DND-41 (cell line): ENCODE measurements around the gene HIBCH.

Experiments used
- ATAC-seq: fragments of 200-7000 bp; cut with Tn5 transposase; 3 replicates; pipeline ENCODE4 v1.9.1; 2021; ENCODE audit warnings: low read depth; ENCODE audit not compliant: insufficient read depth
- DNase-seq: peaks from one replicate; pipeline ENCODE4 v3.0.0-alpha.2; 2020
- H2AFZ ChIP-seq: 2 replicates; pipeline ENCODE4 v1.6.0; 2012; ENCODE audit warnings: low read depth, low read length
- H3K27ac ChIP-seq: 2 replicates; pipeline ENCODE4 v1.5.1; 2012; ENCODE audit warnings: low read length, inconsistent platforms
- H3K27me3 ChIP-seq: fragments of 200-600 bp; sonication (generic); 2 replicates; pipeline ENCODE4 v1.6.0; 2012; ENCODE audit warnings: low read length, mild to moderate bottlenecking, inconsistent platforms; ENCODE audit not compliant: insufficient read depth, poor library complexity
- H3K36me3 ChIP-seq: 2 replicates; pipeline ENCODE4 v1.5.1; 2012; ENCODE audit warnings: low read length, inconsistent platforms; ENCODE audit not compliant: insufficient read depth
- H3K4me1 ChIP-seq: 2 replicates; pipeline ENCODE4 v1.5.1; 2012; ENCODE audit warnings: mild to moderate bottlenecking, low read length; ENCODE audit not compliant: insufficient read depth
- H3K4me2 ChIP-seq: 2 replicates; pipeline ENCODE4 v1.6.0; 2012; ENCODE audit warnings: mild to moderate bottlenecking, moderate library complexity, low read length, inconsistent platforms; ENCODE audit not compliant: insufficient read depth
- H3K4me3 ChIP-seq, 2 experiments: fragments of 200-600 bp in 1 of 2; shearing (Covaris generic) in 1 of 2; 2 replicates each; pipeline ENCODE4 v1.5.1; 2012 to 2016; ENCODE audit warnings: inconsistent platforms in 2 of 2, low read length in 2 of 2, mild to moderate bottlenecking in 2 of 2, low read depth in 1 of 2, moderate library complexity in 1 of 2
- H3K79me2 ChIP-seq: 2 replicates; pipeline ENCODE4 v1.6.0; 2012; ENCODE audit warnings: low read length, inconsistent platforms; ENCODE audit not compliant: insufficient read depth
- H3K9ac ChIP-seq: 2 replicates; pipeline ENCODE4 v1.6.0; 2012; ENCODE audit warnings: low read depth, mild to moderate bottlenecking, inconsistent platforms, low read length, moderate library complexity
- H3K9me3 ChIP-seq: 2 replicates; pipeline ENCODE4 v1.5.1; 2012; ENCODE audit warnings: low read length, moderate library complexity, mild to moderate bottlenecking, inconsistent platforms; ENCODE audit not compliant: insufficient read depth, severe bottlenecking
- H4K20me1 ChIP-seq: 2 replicates; pipeline ENCODE4 v1.6.0; 2012; ENCODE audit warnings: low read length; ENCODE audit not compliant: insufficient read depth
- EZH2 ChIP-seq: IDR thresholded peaks from 3 replicates; pipeline ENCODE4 v1.6.1; 2012; ENCODE audit warnings: borderline replicate concordance, low read depth, mild to moderate bottlenecking, moderate library complexity, low read length, inconsistent platforms; ENCODE audit not compliant: severe bottlenecking
- TF ChIP-seq, protein P1 (sequence below): IDR thresholded peaks from 2 replicates; pipeline ENCODE4 v1.5.1; 2012; ENCODE audit warnings: borderline replicate concordance, low read length, moderate library complexity, mild to moderate bottlenecking; ENCODE audit not compliant: poor library complexity, severe bottlenecking; ENCODE audit errors: extremely low read depth

HIBCH gene

DNA sequence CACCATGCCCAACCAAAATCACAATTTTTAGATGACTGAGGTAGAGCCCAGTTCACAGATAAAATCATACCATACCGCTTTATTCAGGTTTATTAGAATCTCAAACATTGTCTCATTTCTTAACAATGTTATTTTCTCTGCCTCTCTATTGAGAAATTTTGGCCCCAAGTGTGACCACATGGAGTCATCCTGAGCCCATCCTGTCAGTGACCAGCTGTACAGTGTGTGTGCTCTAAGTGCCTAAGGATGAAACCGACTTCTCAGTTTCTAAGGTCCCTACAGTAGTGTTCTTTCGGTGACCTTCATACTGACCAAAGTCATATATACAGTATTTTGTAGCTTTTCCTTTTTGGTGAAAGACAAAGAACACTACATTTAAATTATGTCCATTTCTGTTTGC, 133.4 kb downstream of the HIBCH start:
- no peaks in the 10 kb centered on the region for H3K9me3 ChIP-seq
- H3K27me3 ChIP-seq: no peaks in the 10 kb centered on the region
- DNase-seq (no peak), ATAC-seq (no peak)
- H4K20me1 ChIP-seq: no peaks in the 10 kb centered on the region
- H3K9ac ChIP-seq: no peak overlapping the region
- H3K4me3 ChIP-seq: no peak overlapping the region
- no peak for TF ChIP-seq EZH2
- TF ChIP-seq, protein P1, sequence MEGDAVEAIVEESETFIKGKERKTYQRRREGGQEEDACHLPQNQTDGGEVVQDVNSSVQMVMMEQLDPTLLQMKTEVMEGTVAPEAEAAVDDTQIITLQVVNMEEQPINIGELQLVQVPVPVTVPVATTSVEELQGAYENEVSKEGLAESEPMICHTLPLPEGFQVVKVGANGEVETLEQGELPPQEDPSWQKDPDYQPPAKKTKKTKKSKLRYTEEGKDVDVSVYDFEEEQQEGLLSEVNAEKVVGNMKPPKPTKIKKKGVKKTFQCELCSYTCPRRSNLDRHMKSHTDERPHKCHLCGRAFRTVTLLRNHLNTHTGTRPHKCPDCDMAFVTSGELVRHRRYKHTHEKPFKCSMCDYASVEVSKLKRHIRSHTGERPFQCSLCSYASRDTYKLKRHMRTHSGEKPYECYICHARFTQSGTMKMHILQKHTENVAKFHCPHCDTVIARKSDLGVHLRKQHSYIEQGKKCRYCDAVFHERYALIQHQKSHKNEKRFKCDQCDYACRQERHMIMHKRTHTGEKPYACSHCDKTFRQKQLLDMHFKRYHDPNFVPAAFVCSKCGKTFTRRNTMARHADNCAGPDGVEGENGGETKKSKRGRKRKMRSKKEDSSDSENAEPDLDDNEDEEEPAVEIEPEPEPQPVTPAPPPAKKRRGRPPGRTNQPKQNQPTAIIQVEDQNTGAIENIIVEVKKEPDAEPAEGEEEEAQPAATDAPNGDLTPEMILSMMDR: no peak
- no peaks in the 10 kb centered on the region for H3K79me2 ChIP-seq
- no peak overlapping the region for H2AFZ ChIP-seq
- no peak overlapping the region for H3K4me2 ChIP-seq
- H3K27ac ChIP-seq: no peak overlapping the region
- no peaks in the 10 kb centered on the region for H3K4me1 ChIP-seq
- H3K36me3 ChIP-seq: no peaks in the 10 kb centered on the region; the same call in 1 of the 2 replicates

GRCh38 chr2:190185380-190185779, 134.2 kb downstream of the HIBCH start:
- H3K27me3 ChIP-seq: no peaks in the 10 kb centered on the region
- H4K20me1 ChIP-seq: no peaks in the 10 kb centered on the region
- no peak overlapping the region for H3K27ac ChIP-seq
- H3K9ac ChIP-seq: no peak overlapping the region
- no peak overlapping the region for H3K4me2 ChIP-seq
- H3K4me1 ChIP-seq: no peaks in the 10 kb centered on the region
- DNase-seq (no peak), ATAC-seq (no peak)
- no peaks in the 10 kb centered on the region for H3K79me2 ChIP-seq
- no peaks in the 10 kb centered on the region for H3K9me3 ChIP-seq
- H2AFZ ChIP-seq: no peak overlapping the region
- TF ChIP-seq, protein P1: no peak
- no peak for TF ChIP-seq EZH2
- no peak overlapping the region for H3K4me3 ChIP-seq
- no peaks in the 10 kb centered on the region; the same call in 1 of the 2 replicates for H3K36me3 ChIP-seq

GRCh38 chr2:190184460-190184859, 135.2 kb downstream of the HIBCH start:
- Histone ChIP-seq H2AFZ (no peak overlapping the region), H3K36me3 (no peaks in the 10 kb centered on the region; the same call in 1 of the 2 replicates), H4K20me1 (no peaks in the 10 kb centered on the region), H3K27ac (no peak overlapping the region), H3K4me1 (no peaks in the 10 kb centered on the region), H3K9me3 (no peaks in the 10 kb centered on the region), H3K79me2 (no peaks in the 10 kb centered on the region), H3K4me2 (no peak overlapping the region), H3K9ac (no peak overlapping the region), H3K4me3 (no peak overlapping the region), H3K27me3 (no peaks in the 10 kb centered on the region)
- TF ChIP-seq, protein P1: no peak
- no peak for TF ChIP-seq EZH2
- no peak for ATAC-seq
- DNase-seq: no peak

DNA sequence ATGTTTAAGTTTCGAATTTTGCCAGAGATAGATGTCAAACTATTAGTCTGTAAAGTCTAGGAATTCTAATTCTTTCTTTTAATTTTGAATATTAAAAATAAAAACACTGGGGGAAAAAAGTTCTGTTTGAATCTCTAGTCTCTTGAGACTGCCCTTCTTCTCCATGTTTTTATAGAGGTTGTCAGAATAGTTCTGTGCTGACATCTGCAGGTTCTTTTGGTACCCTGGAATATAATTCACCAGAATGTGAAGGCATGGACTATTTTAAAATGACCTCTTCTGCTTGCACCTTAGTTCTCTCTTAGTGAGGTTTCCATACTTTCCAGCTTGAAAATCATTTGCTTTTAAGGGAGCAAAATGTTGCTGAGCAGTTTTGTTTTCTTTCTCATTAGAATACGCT, 136.1 kb downstream of the HIBCH start:
- Histone ChIP-seq H3K4me1 (no peaks in the 10 kb centered on the region), H3K79me2 (no peaks in the 10 kb centered on the region), H3K9me3 (no peaks in the 10 kb centered on the region), H3K27me3 (no peaks in the 10 kb centered on the region), H3K4me2 (no peak overlapping the region), H3K27ac (no peak overlapping the region), H3K4me3 (no peak overlapping the region), H3K36me3 (no peaks in the 10 kb centered on the region; the same call in 1 of the 2 replicates), H3K9ac (no peak overlapping the region), H2AFZ (no peak overlapping the region), H4K20me1 (no peaks in the 10 kb centered on the region)
- DNase-seq: no peak
- TF ChIP-seq, protein P1: no peak
- no peak for TF ChIP-seq EZH2
- no peak for ATAC-seq
